ENCODE results near the gene EPX. TPM values are rescaled to one million over a fixed set of nuclear protein-coding genes. Genes with fewer than 3 reads are reported as not detected.

Gene EPX
- total RNA-seq, 4 donors from 2014 or later = not detected

DNA sequence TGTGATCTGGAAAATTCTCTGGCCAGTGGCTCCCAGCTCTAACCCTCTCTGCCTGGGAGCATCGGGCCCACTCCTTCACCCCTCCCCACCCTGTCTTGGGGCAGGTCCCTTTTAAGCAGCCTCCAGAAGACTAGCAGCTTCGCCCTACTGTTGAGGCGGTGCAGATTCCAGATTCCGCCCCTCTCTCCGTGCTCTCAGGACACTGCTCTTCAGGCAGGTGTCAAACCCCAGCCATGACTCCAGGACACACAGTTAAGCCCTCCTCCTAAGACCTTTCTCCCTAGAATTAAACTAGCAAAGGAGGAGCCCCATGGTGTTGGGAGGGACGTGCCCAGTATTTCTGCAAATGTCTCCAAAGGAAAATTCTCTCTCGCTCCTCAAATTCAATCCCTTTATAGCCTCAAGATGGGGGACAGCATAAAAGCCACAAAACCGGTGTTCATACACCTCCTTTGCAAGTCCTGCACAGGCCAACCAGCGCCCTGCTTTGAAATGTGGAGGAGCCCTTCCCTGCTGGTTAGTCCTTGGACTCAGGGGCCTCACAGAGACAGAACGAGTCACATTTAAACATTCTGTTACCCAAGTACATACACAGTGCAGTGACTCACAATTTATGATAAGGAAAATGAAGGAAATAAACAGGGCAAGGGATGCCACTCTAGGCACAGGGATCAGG lies 53.0 kb downstream of the EPX start:
- Histone ChIP-seq H3K4me3 (no peak overlapping the region), H3K9me3 (no peaks in the 10 kb centered on the region), H3K36me3 (no peaks in the 10 kb centered on the region), H3K27ac (no peak overlapping the region), H3K27me3 (peaks cover 52% of the 10 kb centered on the region), H3K4me1 (peaks cover 9 to 11% (median 10%) of the 10 kb centered on the region in 4 donors)
- intact Hi-C loops (cut with DNase I; ENCODE audit: low total_unique reads) (no loop called here), in situ Hi-C loops (cut with MboI; ENCODE audit: low pct_ligation_motif_present in 1 of 4, low pct_unique_long_range_greater_than_20kb in 1 of 4, low sequenced_read_pairs in 3 of 4) (loop anchor here in 1 of 4 donors (25.0 kb wide), 1 partner anchor 108 kb away; the partner anchor contains the start of gene OR4D1)
- WGBS, 2 donors (ENCODE audit: low coverage in 1 of 2) = 40 to 57% methylated on average over 1 to 10 of the region's 10 CpGs
- TF ChIP-seq, protein P1, sequence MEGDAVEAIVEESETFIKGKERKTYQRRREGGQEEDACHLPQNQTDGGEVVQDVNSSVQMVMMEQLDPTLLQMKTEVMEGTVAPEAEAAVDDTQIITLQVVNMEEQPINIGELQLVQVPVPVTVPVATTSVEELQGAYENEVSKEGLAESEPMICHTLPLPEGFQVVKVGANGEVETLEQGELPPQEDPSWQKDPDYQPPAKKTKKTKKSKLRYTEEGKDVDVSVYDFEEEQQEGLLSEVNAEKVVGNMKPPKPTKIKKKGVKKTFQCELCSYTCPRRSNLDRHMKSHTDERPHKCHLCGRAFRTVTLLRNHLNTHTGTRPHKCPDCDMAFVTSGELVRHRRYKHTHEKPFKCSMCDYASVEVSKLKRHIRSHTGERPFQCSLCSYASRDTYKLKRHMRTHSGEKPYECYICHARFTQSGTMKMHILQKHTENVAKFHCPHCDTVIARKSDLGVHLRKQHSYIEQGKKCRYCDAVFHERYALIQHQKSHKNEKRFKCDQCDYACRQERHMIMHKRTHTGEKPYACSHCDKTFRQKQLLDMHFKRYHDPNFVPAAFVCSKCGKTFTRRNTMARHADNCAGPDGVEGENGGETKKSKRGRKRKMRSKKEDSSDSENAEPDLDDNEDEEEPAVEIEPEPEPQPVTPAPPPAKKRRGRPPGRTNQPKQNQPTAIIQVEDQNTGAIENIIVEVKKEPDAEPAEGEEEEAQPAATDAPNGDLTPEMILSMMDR (IDR thresholded peaks at IDR 0.05) = no peak
- TF ChIP-seq POLR2AphosphoS5 (IDR thresholded peaks at IDR 0.05) = no peak
- TF ChIP-seq EP300 (IDR thresholded peaks at IDR 0.05; ENCODE audit: low read depth) = no peak
- TF ChIP-seq POLR2A (IDR thresholded peaks at IDR 0.05) = no peak
- no peak for DNase-seq

DNA sequence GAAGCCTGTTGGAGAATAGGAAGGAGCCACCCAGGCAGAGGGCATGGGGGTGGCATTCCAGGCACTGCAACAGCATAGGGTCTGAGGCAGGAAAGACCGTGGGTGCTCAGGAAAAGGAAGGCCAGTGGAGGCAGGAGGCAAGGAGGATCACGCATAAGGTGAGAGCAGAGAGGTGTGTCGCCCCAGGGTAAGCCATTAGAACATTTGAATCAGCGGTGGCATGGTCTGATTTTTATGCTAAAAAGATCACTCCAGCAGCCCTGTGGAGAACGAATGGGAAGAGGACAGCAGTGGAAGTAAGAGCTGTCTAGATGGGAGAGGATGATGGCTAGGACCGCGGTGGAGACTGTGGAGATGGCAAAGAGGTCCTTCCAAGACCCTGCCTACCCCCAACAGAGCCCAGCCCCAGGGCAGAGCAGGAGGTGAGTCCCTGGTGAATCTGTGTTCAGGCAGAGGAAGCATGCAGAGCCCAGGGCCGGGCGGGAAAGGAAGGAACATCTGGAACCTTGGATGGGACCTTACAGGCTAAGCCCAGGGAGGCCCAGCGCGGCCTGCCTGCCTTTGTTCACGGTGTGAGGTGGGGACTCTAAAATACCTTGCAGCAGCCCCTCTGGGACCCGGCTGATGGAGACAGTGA lies 53.7 kb downstream of the EPX start:
- TF ChIP-seq, protein P1 (IDR thresholded peaks at IDR 0.05) = no peak
- TF ChIP-seq EP300 (IDR thresholded peaks at IDR 0.05; ENCODE audit: low read depth) (no peak), POLR2A (IDR thresholded peaks at IDR 0.05) (no peak), POLR2AphosphoS5 (IDR thresholded peaks at IDR 0.05) (no peak)
- intact Hi-C loops (cut with DNase I; ENCODE audit: low total_unique reads) = no loop called here
- Histone ChIP-seq H3K4me3 (no peak overlapping the region), H3K27ac (no peak overlapping the region), H3K27me3 (peaks cover 48% of the 10 kb centered on the region), H3K9me3 (no peaks in the 10 kb centered on the region), H3K4me1 (peaks cover 9 to 11% (median 10%) of the 10 kb centered on the region in 4 donors), H3K36me3 (no peaks in the 10 kb centered on the region)
- in situ Hi-C loops (cut with MboI; ENCODE audit: low pct_ligation_motif_present in 1 of 4, low pct_unique_long_range_greater_than_20kb in 1 of 4, low sequenced_read_pairs in 3 of 4) = loop anchor here in 1 of 4 donors (25.0 kb wide), 1 partner anchor 109 kb away; the partner anchor contains the start of gene OR4D1
- WGBS, 2 donors (ENCODE audit: low coverage in 1 of 2) = 73 to 89% methylated on average over 7 to 13 of the region's 13 CpGs
- no peak for DNase-seq

DNA sequence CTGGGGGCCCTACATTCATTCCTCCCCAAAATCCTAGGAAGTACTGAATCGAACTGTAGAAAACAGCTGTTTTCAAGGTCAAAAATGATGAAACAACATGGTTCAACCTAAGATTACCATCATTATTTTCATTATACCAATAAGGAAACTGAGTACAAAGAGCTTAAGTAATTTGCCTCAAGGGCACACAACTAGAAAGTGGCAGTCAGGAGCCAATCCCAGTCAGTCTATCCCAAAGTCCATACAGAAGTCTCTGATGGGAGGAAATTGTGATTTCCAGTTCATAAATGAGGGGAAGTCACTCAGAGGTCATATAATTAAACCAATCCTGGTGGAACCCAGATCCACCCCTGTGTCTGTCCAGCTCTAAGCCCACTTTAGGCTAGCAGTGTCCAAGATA lies 54.3 kb downstream of the EPX start:
- no peak for TF ChIP-seq POLR2AphosphoS5 (IDR thresholded peaks at IDR 0.05)
- no peak for TF ChIP-seq POLR2A (IDR thresholded peaks at IDR 0.05)
- TF ChIP-seq, protein P1 (IDR thresholded peaks at IDR 0.05) = no peak
- no peak for TF ChIP-seq EP300 (IDR thresholded peaks at IDR 0.05; ENCODE audit: low read depth)
- intact Hi-C loops (cut with DNase I; ENCODE audit: low total_unique reads) = no loop called here
- 67 to 80% methylated on average over 1 of the region's 1 CpG for WGBS, 2 donors (ENCODE audit: low coverage in 1 of 2)
- DNase-seq = no peak
- in situ Hi-C loops (cut with MboI; ENCODE audit: low pct_ligation_motif_present in 1 of 4, low pct_unique_long_range_greater_than_20kb in 1 of 4, low sequenced_read_pairs in 3 of 4) = loop anchor here in 1 of 4 donors (25.0 kb wide), 1 partner anchor 109 kb away; the partner anchor contains the start of gene OR4D1
- Histone ChIP-seq H3K9me3 (no peaks in the 10 kb centered on the region), H3K27me3 (peaks cover 45% of the 10 kb centered on the region), H3K27ac (no peak overlapping the region), H3K4me1 (peaks cover 9 to 11% (median 10%) of the 10 kb centered on the region in 4 donors), H3K36me3 (no peaks in the 10 kb centered on the region), H3K4me3 (no peak overlapping the region)

Data from transverse colon (tissue), 4 donors.